HG03457 (cell line): ENCODE measurements around the gene EPYC.

Experiments used
- ATAC-seq: cut with Tn5 transposase; IDR thresholded peaks from one replicate; pipeline ENCODE4 v1.9.1; 2021; ENCODE audit warnings: moderate number of reproducible peaks; ENCODE audit not compliant: unreplicated experiment

Gene EPYC

GRCh38 chr12:90959032-90959431 lies 45.7 kb downstream of the EPYC start:
- no peak for ATAC-seq

DNA sequence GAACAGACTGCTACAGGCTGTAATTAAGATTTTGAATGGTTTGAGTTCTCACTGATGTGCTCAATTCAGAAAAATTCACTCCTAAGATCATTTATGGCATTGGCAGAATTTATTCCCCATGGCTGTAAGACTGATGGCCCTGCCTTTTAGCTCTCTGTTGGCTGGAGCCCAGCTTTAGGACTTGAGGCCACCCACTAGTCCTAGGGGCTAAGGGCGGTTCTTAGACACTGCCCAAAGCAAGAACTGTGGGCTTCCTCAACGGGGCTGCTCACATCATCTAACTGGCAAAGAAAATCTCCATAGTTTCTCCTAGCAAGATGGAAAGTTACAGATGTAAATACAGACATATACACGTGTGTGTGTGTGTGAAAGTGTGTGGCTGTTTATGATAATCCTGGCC lies 46.4 kb downstream of the EPYC start:
- no peak for ATAC-seq

DNA sequence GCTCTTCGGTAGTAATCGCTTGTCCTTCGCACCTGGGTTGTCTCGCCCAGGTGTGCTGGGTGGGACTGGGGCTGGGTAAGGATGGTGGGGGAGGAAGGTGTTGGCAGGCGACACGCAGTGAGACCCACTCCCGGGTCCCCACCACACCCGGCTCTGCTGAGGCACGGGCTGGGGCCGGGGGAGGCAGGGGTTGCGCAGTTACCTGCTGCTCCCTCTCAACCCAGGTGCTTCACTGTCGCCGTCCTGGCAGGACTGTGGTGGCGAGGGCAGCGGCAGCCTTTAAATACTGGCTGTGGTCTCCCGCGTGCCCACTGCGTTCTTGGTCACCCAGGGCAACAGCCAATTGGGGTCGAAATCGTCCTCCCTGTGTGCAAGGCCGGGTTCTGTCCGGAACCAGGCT lies 49.9 kb downstream of the EPYC start, which contains the start of gene CCER1:
Gene CCER1, minus strand, starts transcription at position 256 of the 400 bp plus-strand sequence. CDS start 434 bp downstream, outside the sequence.
- no peak for ATAC-seq

GRCh38 chr12:90954428-90954827 lies 50.3 kb downstream of the EPYC start:
- no peak for ATAC-seq

GRCh38 chr12:90953956-90954421 lies 50.8 kb downstream of the EPYC start:
- ATAC-seq = no peak

DNA sequence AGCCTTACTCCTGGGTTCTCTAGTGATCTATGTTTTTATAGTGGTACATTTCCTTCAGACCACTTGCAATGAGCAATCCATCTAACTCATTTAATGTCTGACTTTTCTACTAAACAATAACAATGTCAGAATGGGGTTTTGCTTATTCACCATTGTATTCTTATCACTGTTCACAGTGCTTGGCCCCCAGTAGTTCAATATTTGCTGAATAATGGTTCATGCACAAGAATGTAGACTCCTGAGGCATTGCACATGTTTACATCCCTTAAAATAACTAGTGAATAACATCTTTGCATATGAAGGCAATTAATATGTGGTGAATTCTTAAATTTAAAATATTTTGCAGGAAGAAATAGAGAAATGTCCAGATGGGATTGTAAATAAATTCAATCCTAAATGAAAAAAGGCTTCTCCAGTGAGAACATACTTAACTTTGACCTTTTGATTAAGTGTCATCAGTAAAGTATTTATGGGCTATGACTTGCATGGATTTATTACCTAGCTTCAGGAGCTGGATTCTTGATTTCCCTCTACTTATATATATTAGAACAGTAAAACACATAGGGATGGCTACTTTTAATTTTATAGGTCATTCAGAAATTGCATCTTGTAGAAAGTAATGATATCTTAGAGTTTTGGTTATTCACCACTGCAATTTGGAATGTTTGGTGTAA lies 53.2 kb downstream of the EPYC start:
- ATAC-seq = no peak

DNA sequence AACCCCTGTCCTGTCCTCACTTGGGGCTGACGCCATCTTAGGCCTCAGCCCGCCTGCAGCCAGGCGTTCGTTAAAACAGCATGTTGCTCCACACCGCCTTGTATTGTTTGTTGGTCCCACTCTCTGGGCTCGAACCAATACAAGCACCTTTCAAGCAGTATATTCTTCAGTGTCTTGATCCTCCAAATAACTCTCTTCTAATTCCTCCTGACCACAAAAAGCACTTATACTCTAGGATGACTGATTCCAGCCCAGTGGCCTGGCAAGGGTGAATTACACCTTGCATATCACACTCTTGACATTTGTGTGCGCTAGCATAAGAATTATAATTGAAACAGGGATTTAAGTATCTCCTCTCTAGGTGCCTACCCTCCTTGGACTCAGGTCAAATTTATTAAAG lies 56.9 kb downstream of the EPYC start:
- ATAC-seq = no peak

DNA sequence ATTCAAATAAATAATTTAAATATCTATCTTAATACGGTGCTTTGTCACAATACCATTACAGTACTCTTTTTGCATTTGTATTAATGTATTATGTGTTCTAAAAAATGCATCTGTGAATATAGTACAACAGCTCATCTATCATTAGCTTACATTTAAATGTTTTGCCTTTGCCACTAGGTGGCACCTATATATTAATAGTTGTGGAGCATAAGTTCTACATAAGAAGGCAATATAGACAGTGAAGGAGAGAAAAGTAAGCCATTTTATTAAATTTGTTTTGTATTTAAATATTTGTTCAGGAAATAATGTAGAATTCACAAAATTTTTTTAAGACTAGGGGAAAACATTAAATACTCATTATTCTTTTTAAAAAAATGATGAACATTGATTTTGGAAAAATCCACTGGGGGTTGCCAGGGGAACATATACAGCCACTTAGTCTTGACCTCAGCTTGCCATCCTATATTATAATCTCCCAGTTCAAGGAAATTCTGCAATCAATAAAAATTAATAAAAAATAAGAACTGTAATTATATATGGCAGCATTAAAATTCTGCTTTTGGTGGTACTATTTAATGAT lies 59.6 kb downstream of the EPYC start:
- peak; percentile 76 for ATAC-seq

GRCh38 chr12:90943255-90943654 lies 61.5 kb downstream of the EPYC start:
- ATAC-seq = no peak

DNA sequence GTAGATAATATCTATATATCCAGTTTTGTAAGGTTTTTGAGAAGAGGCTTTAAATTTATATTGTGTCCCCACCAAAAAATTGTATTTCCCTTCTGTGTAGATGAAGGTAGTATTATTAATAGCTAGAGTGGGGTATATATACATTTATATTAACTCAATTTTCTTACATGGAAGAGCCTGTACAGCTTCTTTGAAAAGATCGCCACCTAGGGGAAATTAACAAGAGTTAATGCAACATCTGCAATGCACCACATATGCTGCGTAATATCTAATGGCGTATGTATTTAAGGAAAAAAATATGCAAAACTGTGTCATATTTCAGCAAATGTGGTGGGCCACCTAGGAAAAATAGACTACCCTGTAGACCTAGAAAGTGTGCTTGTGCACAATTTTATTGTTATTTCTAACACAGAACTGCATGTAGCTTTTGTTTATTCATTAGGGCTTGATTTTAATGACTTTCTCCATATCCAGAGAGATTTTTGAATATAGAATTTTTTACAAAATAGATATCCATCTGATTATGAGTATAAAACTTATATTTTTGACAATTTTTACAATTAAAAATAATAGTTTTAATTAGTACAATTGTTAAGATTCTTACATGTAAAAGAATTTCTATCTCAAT lies 63.8 kb downstream of the EPYC start:
- no peak for ATAC-seq

GRCh38 chr12:90939382-90939781 lies 65.4 kb downstream of the EPYC start:
- no peak for ATAC-seq

- no peak for ATAC-seq
Measured at GRCh38 chr12:90938451-90938850, 66.3 kb downstream of the EPYC start.

DNA sequence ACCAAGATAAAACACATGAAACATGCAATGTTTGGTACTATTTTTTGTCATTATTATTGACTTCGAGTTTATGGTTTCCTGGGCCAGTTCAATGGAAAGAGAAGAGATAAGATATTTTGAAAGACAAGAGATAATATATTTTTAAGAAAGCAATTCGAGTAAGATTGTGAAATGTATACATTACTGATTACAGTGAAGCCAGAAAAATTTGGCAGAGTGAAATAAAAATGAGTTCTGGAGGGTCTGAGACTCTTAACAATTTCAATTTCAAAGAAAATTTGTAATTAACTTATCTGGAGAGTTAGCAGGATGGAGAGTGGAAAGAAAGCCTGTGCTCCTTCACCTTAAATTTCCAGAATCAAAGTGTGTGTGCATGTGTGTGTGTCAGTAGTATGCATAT lies 67.1 kb downstream of the EPYC start:
- no peak for ATAC-seq

DNA sequence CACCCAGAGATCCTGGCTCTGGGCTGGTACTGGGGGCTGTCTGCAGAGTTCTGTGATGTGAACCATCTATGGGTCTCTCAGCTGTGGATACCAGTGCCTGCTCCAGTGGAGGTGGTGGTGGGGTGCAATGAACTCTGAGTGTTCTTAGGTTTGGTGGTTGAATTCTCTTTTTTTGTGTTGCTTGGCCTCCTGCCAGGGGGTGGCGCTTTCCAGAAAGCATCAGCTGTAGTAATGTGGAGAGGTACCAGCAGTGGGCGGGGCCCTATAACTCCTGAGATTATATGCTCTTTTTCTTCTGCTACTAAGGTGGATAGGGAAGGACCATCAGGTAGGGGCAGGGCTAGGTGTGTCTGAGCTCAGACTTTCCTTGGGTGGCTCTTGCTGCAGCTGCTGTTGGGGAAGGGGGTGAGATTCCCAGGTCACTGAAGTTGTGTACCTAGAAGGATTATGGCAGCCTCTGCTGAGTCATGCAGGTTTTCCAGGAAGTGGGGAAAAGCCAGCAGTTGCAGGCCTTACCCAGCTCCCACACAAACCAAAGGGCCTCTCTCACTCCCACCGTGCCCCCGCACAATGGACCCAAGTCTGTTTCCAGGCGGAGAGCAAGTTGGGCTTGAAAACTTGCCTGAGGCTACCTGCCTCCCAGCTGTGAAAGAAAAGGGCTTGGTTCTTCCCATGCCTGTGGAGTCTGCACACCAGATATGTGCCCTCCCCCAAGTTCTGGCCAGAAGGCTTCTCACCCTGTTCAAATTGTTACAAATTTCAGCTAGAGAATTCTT lies 68.4 kb downstream of the EPYC start:
- ATAC-seq = no peak

DNA sequence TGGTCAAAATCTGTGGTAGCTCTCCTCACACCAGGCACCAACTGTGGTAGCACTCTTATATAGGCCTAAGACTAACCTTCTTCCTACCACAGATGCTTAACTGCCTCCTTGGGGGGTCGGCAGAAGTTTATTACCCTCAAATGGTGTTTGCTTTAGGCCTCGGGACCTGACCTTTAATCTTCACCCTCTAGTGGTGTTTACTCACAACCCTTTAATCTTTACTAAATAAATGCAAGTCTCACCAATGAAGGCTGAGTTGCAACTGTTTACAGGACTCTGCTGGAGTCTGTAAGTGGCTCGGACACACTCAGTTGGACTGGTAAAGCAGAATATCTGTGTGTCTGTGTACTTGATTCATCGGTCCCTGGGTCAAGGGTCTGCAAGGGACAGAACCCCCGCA lies 79.2 kb downstream of the EPYC start:
- no peak for ATAC-seq

DNA sequence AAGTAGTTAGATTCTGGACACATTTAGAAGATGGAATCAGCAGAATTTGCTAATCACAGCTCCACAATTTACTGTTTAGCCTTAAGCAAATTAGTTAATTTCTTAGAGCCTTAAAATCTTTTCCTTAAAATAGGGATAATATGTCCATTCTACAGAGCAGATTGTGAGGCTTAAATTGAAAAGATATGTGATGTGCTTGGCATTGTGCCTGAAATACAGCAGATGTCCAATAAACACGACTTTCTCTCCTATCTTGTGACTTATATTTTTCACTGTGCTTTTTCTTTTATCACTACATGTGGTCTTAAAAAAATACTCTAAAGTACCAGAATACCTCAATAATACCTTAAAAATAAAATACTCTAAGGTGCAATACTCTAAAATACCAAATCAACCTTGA lies 80.4 kb downstream of the EPYC start:
- no peak for ATAC-seq

DNA sequence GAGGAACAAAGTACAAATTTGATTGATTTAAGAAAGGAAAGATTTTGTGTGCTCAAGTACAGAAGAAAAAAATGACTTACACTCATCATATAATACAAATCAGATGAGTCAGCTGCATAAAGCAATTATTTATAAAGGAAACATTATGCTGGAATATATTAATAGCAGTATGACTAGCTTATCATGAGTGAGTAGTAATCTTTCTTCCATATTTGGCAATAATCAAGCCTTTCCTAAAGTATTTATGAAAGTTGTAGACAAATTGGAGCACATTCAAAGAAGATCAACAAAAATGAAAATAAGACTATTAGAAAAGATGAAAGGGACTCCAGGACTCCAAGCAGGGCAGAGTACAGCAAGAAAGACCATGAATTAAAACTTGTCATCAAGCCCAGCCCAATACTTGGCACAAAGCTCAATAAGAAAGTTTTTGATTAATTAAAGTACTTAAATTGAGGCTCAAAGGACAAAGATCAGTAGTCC lies 82.6 kb downstream of the EPYC start:
- ATAC-seq = no peak

DNA sequence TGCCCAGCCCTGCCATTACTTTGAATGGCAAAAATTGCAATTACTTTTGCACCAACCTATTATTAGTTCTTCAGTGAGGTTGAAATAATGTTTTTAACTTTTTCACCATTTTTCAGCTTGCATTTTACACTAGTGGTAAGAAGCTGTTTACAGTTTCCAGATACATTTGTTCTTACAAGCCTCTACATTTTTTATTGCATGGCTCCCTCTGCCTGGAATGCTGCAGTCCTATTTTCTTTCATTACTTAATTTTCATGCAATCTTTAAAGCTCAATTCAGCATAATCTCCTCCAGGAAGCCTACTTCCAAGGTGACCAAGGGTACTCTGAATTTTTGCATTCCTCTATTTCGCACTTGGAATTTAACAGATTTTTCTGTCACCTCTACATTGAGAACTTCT lies 83.2 kb downstream of the EPYC start:
- no peak for ATAC-seq

DNA sequence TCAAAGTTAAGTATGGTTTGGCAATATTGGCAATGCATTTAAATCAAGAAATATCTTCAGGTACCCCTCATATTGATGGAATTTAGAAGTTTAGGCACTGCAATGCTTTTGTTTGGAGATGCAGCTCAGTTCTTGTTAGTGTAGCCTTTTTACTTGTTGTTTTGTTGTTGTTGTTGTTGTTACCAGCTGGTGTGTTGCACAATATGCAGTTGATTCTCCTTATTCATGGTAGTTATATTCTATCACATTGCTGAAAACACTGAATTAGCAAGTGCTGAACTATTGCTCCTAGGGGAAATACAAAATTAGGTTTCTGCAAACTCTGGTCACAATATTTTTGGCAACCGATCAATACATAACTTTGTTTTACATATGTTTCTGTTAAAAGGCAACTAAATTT lies 84.5 kb downstream of the EPYC start:
- no peak for ATAC-seq

GRCh38 chr12:90917431-90917830 lies 87.3 kb downstream of the EPYC start:
- ATAC-seq = no peak

GRCh38 chr12:90916516-90916915 lies 88.3 kb downstream of the EPYC start:
- no peak for ATAC-seq
